SK-N-SH treated with all-trans-retinoic acid at 6 μM for 48 hours (cell line): Measurements from ENCODE around the gene TWF1.

Experiments used
- ARNTL ChIP-seq: fragments of 450-650 bp; formaldehyde crosslinking; IDR thresholded peaks from 2 replicates; pipeline ENCODE4 v1.5.0; 2020; ENCODE audit warnings: low read depth, mild to moderate bottlenecking, moderate library complexity, borderline replicate concordance
- OSR1 ChIP-seq: fragments of 250-450 bp; sonication (Bioruptor Pico); IDR thresholded peaks from 2 replicates; pipeline ENCODE4 v1.8.0; 2022; ENCODE audit warnings: moderate library complexity, mild to moderate bottlenecking, inconsistent platforms
- SNAI2 ChIP-seq: fragments of 250-450 bp; sonication (Bioruptor Pico); IDR thresholded peaks from 2 replicates; pipeline ENCODE4 v1.5.0; 2020; ENCODE audit warnings: mild to moderate bottlenecking, moderate library complexity
- TOX ChIP-seq: fragments of 250-450 bp; sonication (Bioruptor Pico); IDR thresholded peaks from 2 replicates; pipeline ENCODE4 v1.8.0; 2021; ENCODE audit warnings: mild to moderate bottlenecking, moderate library complexity, borderline replicate concordance
- ZC3H10 ChIP-seq: fragments of 250-450 bp; sonication (Bioruptor Pico); IDR thresholded peaks from 2 replicates; pipeline ENCODE4 v1.5.1; 2021; ENCODE audit warnings: mild to moderate bottlenecking, moderate library complexity
- ZFP3 ChIP-seq: fragments of 250-450 bp; sonication (Bioruptor Pico); IDR thresholded peaks from 2 replicates; pipeline ENCODE4 v1.5.0; 2020; ENCODE audit warnings: mild to moderate bottlenecking, moderate library complexity
- ZNF565 ChIP-seq: fragments of 450-650 bp; formaldehyde crosslinking; conservative IDR thresholded peaks from 2 replicates; pipeline ENCODE4 v1.5.0; 2020; ENCODE audit warnings: low read depth, mild to moderate bottlenecking, moderate library complexity
- TF ChIP-seq, protein P1 (sequence below): fragments of 250-450 bp; sonication (Bioruptor Pico); IDR thresholded peaks from 2 replicates; pipeline ENCODE4 v1.8.0; 2020; ENCODE audit warnings: mild to moderate bottlenecking, moderate library complexity, borderline replicate concordance

DNA sequence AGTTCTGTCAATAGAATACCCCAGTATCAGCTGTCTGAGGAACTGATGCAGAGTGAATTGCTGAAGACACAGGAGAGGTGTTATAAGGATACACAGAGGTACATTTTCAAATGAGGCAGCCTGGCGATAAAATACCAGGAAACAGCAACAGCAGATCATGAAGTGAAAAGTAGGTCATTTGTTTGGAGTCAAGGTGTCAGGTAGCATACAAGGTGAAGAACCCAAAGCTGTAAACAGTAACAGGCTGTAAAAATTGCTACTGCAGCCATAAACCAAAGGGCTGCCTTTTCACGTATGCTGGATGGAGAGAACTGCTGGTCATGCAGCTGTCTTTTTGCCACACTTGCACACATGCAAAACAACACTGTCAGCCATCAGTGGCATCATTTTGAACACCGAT is 9.3 kb upstream of the TWF1 start:
- TF ChIP-seq SNAI2 (no peak), OSR1 (CRISPR knock-in tag) (no peak), ZNF565 (CRISPR knock-in tag) (no peak), ZFP3 (no peak), TOX (no peak), ZC3H10 (CRISPR knock-in tag) (no peak), ARNTL (no peak)
- TF ChIP-seq, protein P1, sequence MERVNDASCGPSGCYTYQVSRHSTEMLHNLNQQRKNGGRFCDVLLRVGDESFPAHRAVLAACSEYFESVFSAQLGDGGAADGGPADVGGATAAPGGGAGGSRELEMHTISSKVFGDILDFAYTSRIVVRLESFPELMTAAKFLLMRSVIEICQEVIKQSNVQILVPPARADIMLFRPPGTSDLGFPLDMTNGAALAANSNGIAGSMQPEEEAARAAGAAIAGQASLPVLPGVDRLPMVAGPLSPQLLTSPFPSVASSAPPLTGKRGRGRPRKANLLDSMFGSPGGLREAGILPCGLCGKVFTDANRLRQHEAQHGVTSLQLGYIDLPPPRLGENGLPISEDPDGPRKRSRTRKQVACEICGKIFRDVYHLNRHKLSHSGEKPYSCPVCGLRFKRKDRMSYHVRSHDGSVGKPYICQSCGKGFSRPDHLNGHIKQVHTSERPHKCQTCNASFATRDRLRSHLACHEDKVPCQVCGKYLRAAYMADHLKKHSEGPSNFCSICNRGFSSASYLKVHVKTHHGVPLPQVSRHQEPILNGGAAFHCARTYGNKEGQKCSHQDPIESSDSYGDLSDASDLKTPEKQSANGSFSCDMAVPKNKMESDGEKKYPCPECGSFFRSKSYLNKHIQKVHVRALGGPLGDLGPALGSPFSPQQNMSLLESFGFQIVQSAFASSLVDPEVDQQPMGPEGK (CRISPR knock-in tag), result no peak
